ENCODE measurements around the gene BAX.

BAX gene

DNA sequence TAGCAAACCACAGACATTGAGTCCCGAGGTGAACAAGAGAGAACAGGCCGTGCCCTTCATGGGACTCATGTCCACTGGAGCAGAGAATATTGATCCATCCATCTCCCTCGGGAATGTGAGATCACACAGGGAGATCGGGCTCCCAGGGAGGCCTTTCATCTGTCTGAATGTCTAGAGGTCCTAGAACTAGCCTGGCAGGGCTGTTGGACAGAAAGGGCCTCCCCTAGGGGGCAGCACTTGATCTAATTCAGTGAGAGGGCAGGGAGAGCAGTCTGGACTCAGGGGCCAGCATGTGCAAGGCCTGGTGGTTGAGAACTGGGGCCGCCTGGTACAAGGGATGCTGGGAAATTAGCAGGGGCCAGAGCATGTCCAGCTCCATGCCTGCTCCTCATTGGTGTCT lies 43.3 kb downstream of the BAX start:
- H3K4me3 ChIP-seq (ENCODE audit: low read depth, low read length), result no peak overlapping the region
- DNase-seq (ENCODE audit: low read depth), result no peak
- TF ChIP-seq, protein P1, sequence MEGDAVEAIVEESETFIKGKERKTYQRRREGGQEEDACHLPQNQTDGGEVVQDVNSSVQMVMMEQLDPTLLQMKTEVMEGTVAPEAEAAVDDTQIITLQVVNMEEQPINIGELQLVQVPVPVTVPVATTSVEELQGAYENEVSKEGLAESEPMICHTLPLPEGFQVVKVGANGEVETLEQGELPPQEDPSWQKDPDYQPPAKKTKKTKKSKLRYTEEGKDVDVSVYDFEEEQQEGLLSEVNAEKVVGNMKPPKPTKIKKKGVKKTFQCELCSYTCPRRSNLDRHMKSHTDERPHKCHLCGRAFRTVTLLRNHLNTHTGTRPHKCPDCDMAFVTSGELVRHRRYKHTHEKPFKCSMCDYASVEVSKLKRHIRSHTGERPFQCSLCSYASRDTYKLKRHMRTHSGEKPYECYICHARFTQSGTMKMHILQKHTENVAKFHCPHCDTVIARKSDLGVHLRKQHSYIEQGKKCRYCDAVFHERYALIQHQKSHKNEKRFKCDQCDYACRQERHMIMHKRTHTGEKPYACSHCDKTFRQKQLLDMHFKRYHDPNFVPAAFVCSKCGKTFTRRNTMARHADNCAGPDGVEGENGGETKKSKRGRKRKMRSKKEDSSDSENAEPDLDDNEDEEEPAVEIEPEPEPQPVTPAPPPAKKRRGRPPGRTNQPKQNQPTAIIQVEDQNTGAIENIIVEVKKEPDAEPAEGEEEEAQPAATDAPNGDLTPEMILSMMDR (IDR thresholded peaks at IDR 0.05; ENCODE audit: low read depth, low read length, missing control alignments), result peak; percentile 65
- in situ Hi-C loops (cut with HindIII; ENCODE audit: low sequenced_read_pairs), result no loop called here

DNA sequence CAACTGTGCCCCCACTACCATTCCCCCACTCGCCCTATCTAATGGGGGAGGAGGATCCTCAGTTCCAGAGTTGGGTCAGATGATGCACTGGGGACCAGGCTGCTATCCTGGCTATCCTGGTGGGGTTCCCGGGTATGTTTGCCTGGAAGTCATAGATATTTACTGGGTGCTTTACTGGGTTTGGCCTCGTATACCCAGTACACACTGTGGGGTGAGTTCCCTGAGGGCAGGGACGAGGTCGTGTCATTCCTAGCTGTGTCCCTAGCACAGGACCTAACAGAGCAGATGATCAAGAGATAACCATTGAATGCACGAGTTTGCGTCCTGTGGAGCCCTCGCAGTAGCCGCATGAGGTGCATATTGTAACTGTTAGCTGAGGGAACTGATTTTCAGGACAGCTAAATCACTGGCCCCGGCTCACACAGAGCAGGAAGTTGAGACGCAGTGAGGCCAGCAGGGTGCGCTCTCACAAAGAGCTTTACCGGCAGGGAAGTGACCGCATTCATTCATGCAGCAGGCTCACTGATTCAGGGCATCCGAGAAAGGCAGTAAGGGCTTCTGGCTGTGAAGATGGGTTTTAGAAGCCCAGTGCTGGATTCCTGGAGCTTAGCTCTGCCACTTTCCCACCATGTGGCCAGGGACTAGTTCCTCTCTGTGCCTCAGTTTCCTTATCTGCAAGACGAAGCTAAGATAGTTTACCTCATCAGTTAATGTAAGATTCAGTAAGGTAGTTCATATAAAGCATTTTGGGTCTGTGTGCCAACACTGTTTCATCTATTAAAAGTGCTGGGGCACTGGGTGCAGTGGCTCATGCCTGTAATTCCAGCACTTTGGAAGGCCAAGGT lies 45.0 kb downstream of the BAX start:
- DNase-seq (ENCODE audit: low read depth), result peak; percentile 66
- no peak overlapping the region for H3K4me3 ChIP-seq (ENCODE audit: low read depth, low read length)
- in situ Hi-C loops (cut with HindIII; ENCODE audit: low sequenced_read_pairs), result no loop called here
- TF ChIP-seq, protein P1 (IDR thresholded peaks at IDR 0.05; ENCODE audit: low read depth, low read length, missing control alignments), result peak; percentile 93

DNA sequence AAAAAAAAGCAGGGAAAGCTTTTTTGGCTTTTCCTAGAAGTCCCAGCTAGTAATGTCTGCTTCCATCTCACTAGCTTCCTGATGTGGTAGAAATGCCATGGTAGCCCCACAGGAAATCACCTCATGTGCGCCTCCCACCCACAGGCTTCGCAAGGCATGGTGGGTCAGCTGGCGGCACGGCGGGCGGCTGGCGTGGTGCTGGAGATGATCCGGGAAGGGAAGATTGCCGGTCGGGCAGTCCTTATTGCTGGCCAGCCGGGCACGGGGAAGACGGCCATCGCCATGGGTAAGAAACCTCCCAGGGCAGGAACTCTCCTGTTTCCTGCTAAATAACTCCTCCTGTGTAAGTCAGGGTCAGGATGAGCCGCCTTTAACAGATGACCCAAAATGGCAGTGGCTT lies 49.5 kb downstream of the BAX start:
- in situ Hi-C loops (cut with HindIII; ENCODE audit: low sequenced_read_pairs), result no loop called here
- DNase-seq (ENCODE audit: low read depth), result no peak
- TF ChIP-seq, protein P1 (IDR thresholded peaks at IDR 0.05; ENCODE audit: low read depth, low read length, missing control alignments), result no peak
- H3K4me3 ChIP-seq (ENCODE audit: low read depth, low read length), result no peak overlapping the region

DNA sequence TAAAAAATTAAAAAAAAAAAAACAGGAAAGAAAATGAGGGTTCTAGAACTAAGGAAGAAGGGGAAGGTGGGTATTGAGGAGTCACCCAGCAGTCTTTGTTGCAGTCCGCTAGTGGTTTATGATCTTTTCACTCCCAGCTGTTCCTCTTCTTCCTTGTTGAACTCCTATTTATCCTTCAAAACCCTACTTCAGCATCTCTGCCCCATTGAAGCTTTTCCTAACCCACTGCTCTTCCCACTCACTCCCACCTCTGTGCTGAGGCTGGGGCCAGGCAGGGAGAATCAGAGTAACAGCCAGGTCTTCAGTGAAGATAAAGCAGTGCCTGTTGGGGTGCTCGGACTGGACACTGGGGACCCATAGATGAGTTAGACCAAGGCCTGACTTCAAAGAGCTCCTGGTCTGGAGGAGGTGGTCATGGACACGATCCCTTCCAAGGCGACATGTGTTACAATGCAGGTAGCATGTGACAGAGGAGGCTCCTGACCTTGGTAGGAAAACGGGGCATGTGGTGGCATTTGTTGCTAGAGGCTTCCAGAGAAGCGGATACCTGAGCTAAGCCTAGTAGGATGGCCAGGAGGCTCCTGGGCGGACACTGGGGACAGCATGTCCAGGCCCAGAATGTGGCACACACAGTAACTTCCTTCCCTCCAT lies 50.4 kb downstream of the BAX start:
- in situ Hi-C loops (cut with HindIII; ENCODE audit: low sequenced_read_pairs), result no loop called here
- H3K4me3 ChIP-seq (ENCODE audit: low read depth, low read length), result no peak overlapping the region
- DNase-seq (ENCODE audit: low read depth), result no peak
- TF ChIP-seq, protein P1 (IDR thresholded peaks at IDR 0.05; ENCODE audit: low read depth, low read length, missing control alignments), result no peak

DNA sequence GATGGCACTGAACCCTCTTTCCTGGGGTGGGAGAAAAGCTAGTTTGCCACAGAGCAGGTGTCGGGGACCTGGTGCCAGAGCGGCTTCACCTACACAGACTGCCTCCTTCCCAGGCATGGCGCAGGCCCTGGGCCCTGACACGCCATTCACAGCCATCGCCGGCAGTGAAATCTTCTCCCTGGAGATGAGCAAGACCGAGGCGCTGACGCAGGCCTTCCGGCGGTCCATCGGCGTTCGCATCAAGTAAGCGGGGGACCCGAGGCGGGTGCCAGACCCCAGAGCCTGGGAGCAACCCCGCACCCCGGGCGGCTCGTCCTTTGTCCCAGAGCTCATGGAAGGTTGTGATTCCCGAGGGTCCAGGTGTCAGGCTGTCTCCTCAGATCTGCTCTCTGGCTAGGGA lies 52.2 kb downstream of the BAX start:
- TF ChIP-seq, protein P1 (IDR thresholded peaks at IDR 0.05; ENCODE audit: low read depth, low read length, missing control alignments), result no peak

DNA sequence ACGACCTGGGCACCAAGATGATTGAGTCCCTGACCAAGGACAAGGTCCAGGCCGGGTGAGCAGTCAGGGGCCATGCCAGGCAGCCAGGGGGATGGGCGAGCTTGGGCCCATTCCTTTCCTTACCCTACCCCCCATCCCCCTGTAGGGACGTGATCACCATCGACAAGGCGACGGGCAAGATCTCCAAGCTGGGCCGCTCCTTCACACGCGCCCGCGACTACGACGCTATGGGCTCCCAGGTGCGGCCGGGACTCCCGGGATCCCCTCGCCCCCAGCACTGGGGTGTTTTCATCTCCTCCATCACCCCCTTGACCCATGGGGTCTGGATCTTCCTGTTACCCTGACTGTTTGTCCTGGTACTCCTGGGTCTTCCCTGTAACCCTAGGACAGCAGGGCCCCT lies 55.2 kb downstream of the BAX start:
- in situ Hi-C loops (cut with HindIII; ENCODE audit: low sequenced_read_pairs), result no loop called here
- H3K4me3 ChIP-seq (ENCODE audit: low read depth, low read length), result no peak overlapping the region
- DNase-seq (ENCODE audit: low read depth), result no peak
- TF ChIP-seq, protein P1 (IDR thresholded peaks at IDR 0.05; ENCODE audit: low read depth, low read length, missing control alignments), result no peak

More for the DNA sequence above, 52.2 kb downstream of the BAX start:
- DNase-seq (ENCODE audit: low read depth), result no peak
- H3K4me3 ChIP-seq (ENCODE audit: low read depth, low read length), result no peak overlapping the region
- in situ Hi-C loops (cut with HindIII; ENCODE audit: low sequenced_read_pairs), result no loop called here
